Ovary (tissue), 9 donors: ENCODE data around the gene ENTPD7. TPM values are rescaled to one million over a fixed set of nuclear protein-coding genes. Genes with fewer than 3 reads are reported as not detected.
A peak's percentile ranks its signal among the peaks of the same experiment; 100 is the strongest.

Experiments
- DNase-seq, 5 donors: peaks; one replicate each; pipeline ENCODE4 v3.0.0-alpha.2; 2019 to 2020
- H3K27ac ChIP-seq, 2 donors: fragments of 200-600 bp; one replicate each; pipeline versions ENCODE4 v1.5.1 to v1.8.0; 2019 to 2022
- H3K27me3 ChIP-seq: fragments of 200-600 bp; one replicate; pipeline ENCODE4 v1.8.0; 2022
- H3K36me3 ChIP-seq: fragments of 200-600 bp; sonication (generic); one replicate; pipeline ENCODE4 v1.5.1; 2019
- H3K4me1 ChIP-seq: one replicate; pipeline ENCODE4 v1.8.1; 2013; ENCODE audit warnings: mild to moderate bottlenecking, moderate library complexity; ENCODE audit not compliant: insufficient read depth
- H3K4me3 ChIP-seq: fragments of 200-600 bp; sonication (generic); one replicate; pipeline ENCODE4 v1.5.1; 2017
- H3K9me3 ChIP-seq, 2 donors: fragments of 200-600 bp in 1 of 2; sonication (generic) in 1 of 2; one replicate each; pipeline versions ENCODE4 v1.5.1 to v1.8.1; 2013 to 2019; ENCODE audit warnings: mild to moderate bottlenecking in 1 of 2, moderate library complexity in 1 of 2
- EP300 ChIP-seq: sonication (generic); formaldehyde crosslinking; IDR thresholded peaks from one replicate; pipeline ENCODE4 v1.6.1; 2017; ENCODE audit warnings: antibody characterized with exemption
- POLR2A ChIP-seq: fragments of 450-650 bp; IDR thresholded peaks from one replicate; pipeline ENCODE4 v1.6.1; 2017; ENCODE audit warnings: antibody characterized with exemption, mild to moderate bottlenecking, moderate library complexity
- WGBS, 3 donors: extraction: QIAGEN DNeasy Blood & Tissue Kit in 1 of 3; methylation state at CpG; one replicate each; pipeline versions ENCODE4 v1.1.5 to v1.1.7; 2013 to 2017; 5-methylcytosine and 5-hydroxymethylcytosine counted together
- intact Hi-C, 4 donors: fragments of 100-400 bp; cut with DNase I; formaldehyde crosslinking; loops; one replicate each; pipeline versions ENCODE4 v1.11.0 to v1.15.1; 2022 to 2023
- polyA plus RNA-seq, 2 donors: library from polyadenylated mRNA; stranded (reverse); fragments of 200-250 nt in 1 of 2; fragments of 350-450 nt in 1 of 2; fragmentation: Illumina TruSeq in 1 of 2; extraction: RNeasy Lipid Tissue Mini Kit (QIAGEN cat#74804) in 1 of 2; gene quantifications; one replicate each; pipeline ENCODE4 v1.2.3, GENCODE V29; 2013 to 2014
- total RNA-seq, 7 donors: library from RNA; depleted of rRNA in 2 of 7; stranded (reverse); fragments of >200 nt in 2 of 7; fragmentation: NEBNext Ultra II Directional in 3 of 7; extraction: Animal tissue kit (Norgen Biotek cat#: 25700) in 3 of 7; gene quantifications; one replicate each; pipeline versions ENCODE4 v1.1.0 to v1.2.4, GENCODE V29; 2016 to 2023
- TF ChIP-seq, protein P1 (sequence below), 3 donors: fragments of 450-650 bp in 2 of 3; fragments of 200-600 bp in 1 of 3; IDR thresholded peaks; one replicate each; pipeline versions ENCODE4 v1.5.1 to v1.8.0; 2016 to 2022; ENCODE audit warnings: antibody characterized with exemption in 3 of 3, mild to moderate bottlenecking in 1 of 3
- donor health status: DM: no; HTN: no; CAD: no; lungs with moderate emphysema.
- donor health status: DM: no; HTN: no; CAD: no.
- donor health status: Bipolar disorder and iron deficiency.
- donor health status: DM: yes; HTN: yes; CAD: no.
- donor health status: DM: no; HTN: no; CAD: no.
- donor health status: DM: yes; HTN: yes; CAD: no.

ENTPD7 gene
- total and polyA plus RNA-seq, 9 donors: 1.1 to 8.8 (median 5.3) TPM

DNA sequence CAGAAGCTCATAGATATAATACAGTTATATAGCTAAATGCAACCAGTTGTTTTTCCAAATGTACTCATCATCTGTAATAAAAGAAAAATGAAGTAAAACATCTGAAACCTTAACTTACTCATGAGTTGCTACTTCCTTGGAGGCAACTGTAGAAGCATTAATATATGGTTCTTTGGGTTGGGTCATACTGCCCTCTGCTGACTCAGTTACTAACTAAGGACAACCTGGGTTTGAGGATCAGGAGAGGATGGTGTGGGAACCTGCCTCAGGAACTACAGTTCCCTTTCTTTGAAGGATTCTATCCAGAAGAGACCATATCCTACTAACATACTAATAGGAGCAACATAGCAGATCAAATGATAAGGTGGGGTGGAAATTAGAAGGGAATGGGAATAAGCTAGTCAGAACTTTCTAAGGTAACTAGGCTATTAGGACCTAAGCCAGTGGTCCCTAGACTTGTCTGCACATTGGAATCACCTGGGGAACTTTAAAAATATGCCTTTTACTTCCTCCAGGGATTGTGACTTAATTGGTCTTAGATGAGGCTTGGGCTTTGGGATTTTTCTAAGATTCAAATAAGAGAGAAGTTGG is 51.9 kb downstream of the ENTPD7 start:
- no peaks in the 10 kb centered on the region for H3K27me3 ChIP-seq
- no peak overlapping the region for H3K27ac ChIP-seq
- H3K4me1 ChIP-seq: peaks cover 3% of the 10 kb centered on the region
- H3K4me3 ChIP-seq: no peak overlapping the region
- DNase-seq: peak in 2 of 5 donors; percentile 28 to 38
- TF ChIP-seq, protein P1, sequence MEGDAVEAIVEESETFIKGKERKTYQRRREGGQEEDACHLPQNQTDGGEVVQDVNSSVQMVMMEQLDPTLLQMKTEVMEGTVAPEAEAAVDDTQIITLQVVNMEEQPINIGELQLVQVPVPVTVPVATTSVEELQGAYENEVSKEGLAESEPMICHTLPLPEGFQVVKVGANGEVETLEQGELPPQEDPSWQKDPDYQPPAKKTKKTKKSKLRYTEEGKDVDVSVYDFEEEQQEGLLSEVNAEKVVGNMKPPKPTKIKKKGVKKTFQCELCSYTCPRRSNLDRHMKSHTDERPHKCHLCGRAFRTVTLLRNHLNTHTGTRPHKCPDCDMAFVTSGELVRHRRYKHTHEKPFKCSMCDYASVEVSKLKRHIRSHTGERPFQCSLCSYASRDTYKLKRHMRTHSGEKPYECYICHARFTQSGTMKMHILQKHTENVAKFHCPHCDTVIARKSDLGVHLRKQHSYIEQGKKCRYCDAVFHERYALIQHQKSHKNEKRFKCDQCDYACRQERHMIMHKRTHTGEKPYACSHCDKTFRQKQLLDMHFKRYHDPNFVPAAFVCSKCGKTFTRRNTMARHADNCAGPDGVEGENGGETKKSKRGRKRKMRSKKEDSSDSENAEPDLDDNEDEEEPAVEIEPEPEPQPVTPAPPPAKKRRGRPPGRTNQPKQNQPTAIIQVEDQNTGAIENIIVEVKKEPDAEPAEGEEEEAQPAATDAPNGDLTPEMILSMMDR (IDR thresholded peaks at IDR 0.05): peak in 2 of 3 donors; percentile 10 to 18
- TF ChIP-seq POLR2A: no peak
- no peak for TF ChIP-seq EP300
- intact Hi-C loops: loop anchor here in 1 of 4 donors (10.0 kb wide), 2 partner anchors 276 to 316 kb away; partner anchors contain the start of gene GOT1
- no peaks in the 10 kb centered on the region for H3K36me3 ChIP-seq
- no peaks in the 10 kb centered on the region for H3K9me3 ChIP-seq

GRCh38 chr10:99714446-99714845 is 55.1 kb downstream of the ENTPD7 start:
- H3K9me3 ChIP-seq: no peaks in the 10 kb centered on the region
- no peak overlapping the region for H3K4me3 ChIP-seq
- H3K27ac ChIP-seq: no peak overlapping the region
- H3K36me3 ChIP-seq: no peaks in the 10 kb centered on the region
- TF ChIP-seq, protein P1 (IDR thresholded peaks at IDR 0.05): no peak
- TF ChIP-seq EP300 (no peak), POLR2A (no peak)
- no peak for DNase-seq
- WGBS, 3 donors: 48 to 68% (median 49%) methylated on average over 5 of the region's 5 CpGs
- intact Hi-C loops: loop anchor here in 1 of 4 donors (10.0 kb wide), 2 partner anchors 280 to 320 kb away; partner anchors contain the start of gene GOT1
- H3K27me3 ChIP-seq: no peaks in the 10 kb centered on the region
- peaks cover 3% of the 10 kb centered on the region for H3K4me1 ChIP-seq

DNA sequence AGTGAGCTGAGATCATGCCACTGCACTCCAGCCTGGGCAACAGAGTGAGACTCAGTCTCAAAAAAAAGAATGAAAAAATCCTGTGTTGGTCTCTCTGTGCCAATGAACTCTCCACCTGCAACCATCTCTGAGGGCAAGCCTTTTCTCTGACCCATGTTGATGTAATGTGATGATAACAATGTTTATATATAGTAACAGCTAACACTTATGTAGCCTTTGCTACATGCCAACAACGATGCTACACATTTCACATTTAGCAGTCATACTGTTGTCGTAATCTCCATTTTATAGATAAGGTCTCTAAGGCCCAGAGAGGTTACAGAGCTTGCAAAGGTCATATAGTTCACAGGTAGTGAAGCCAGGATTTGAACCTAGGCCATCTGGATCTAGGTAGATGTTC is 61.1 kb downstream of the ENTPD7 start:
- WGBS, 3 donors: 90 to 96% (median 93%) methylated on average over 2 of the region's 2 CpGs
- intact Hi-C loops: no loop called here
- no peaks in the 10 kb centered on the region for H3K4me1 ChIP-seq
- no peaks in the 10 kb centered on the region for H3K36me3 ChIP-seq
- H3K4me3 ChIP-seq: no peak overlapping the region
- DNase-seq: no peak
- H3K27me3 ChIP-seq: no peaks in the 10 kb centered on the region
- no peaks in the 10 kb centered on the region for H3K9me3 ChIP-seq
- H3K27ac ChIP-seq: no peak overlapping the region
- TF ChIP-seq EP300: no peak
- TF ChIP-seq, protein P1 (IDR thresholded peaks at IDR 0.05): no peak
- TF ChIP-seq POLR2A: no peak

- 92 to 100% (median 93%) methylated on average over 1 of the region's 1 CpG for WGBS, 3 donors
- intact Hi-C loops: loop anchor here in 1 of 4 donors (10.0 kb wide), 2 partner anchors 105 to 295 kb away; partner anchors contain the start of genes GOT1 and SLC25A28
- H3K4me1 ChIP-seq: peaks cover 4% of the 10 kb centered on the region
- H3K27ac ChIP-seq: no peak overlapping the region
- H3K36me3 ChIP-seq: no peaks in the 10 kb centered on the region
- no peaks in the 10 kb centered on the region for H3K27me3 ChIP-seq
- H3K9me3 ChIP-seq: no peaks in the 10 kb centered on the region
- no peak for TF ChIP-seq EP300
- no peak overlapping the region for H3K4me3 ChIP-seq
- no peak for DNase-seq
These were observed 70.7 kb downstream of the ENTPD7 start for GRCh38 chr10:99730026-99730425.

DNA sequence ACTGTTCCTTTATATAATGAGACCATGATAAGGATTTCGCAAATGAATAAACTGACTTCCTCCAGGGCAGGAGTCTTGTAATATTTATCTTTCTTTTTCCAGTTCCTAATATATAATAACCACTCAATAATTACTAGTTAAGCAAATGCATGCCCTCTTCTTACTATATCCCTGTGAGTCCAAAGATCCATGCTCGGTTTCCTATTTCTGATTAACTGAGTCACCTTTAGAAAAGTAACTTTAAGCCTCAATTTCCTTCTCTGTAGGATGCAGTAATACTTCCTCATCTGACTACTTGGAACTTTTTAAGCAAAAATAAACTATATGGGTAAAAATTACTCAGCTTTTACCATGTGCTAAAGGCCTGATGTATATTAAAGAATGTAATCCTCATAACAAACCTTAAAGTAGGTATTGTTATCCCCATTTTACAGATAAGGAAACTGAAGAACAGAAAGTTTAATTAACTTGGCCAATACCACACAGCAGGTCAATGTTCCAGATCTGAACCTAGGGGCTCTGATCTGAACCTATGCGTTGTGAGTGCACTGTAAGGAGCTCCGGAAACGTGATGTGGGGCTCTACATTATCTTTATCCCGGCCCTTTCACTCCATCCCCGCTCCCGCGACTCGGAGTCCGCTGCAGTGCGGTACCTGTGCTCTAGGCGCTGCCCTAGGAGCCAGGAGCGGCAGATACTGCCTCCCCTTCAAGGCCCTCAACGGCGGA is 72.2 kb downstream of the ENTPD7 start:
- Histone ChIP-seq H3K27ac (peak overlapping the region; percentile 30 to 91), H3K27me3 (no peaks in the 10 kb centered on the region), H3K9me3 (no peaks in the 10 kb centered on the region), H3K4me1 (peaks cover 6% of the 10 kb centered on the region), H3K4me3 (peak overlapping the region; percentile 78), H3K36me3 (no peaks in the 10 kb centered on the region)
- no peak for DNase-seq
- 5 to 6% (median 5%) methylated on average over 16 of the region's 16 CpGs for WGBS, 3 donors
- intact Hi-C loops: loop anchor here in 1 of 4 donors (10.0 kb wide), 2 partner anchors 107 to 297 kb away; partner anchors contain the start of genes GOT1 and SLC25A28
- TF ChIP-seq POLR2A: no peak
